ENCODE measurements around the gene KCNQ1. TPM values are rescaled to one million over a fixed set of nuclear protein-coding genes. Genes with fewer than 3 reads are reported as not detected.

KCNQ1 gene
- polyA plus RNA-seq, 1 of the 3 experiments (the other 2 are of a cell fraction): 0.05 TPM

- Histone ChIP-seq H3K79me2 (ENCODE audit: insufficient read depth) (no peaks in the 10 kb centered on the region), H3K9me2 (no peaks in the 10 kb centered on the region), H3K27ac (ENCODE audit: low read depth in 2 of 2, low read length in 1 of 2) (no peak overlapping the region), H3K4me2 (no peak overlapping the region), H3K36me3 (replicated peaks in 1 of 2; ENCODE audit: control insufficient read depth in 1 of 2, insufficient read depth in 2 of 2, low read length in 1 of 2) (no peaks in the 10 kb centered on the region), H3F3A (replicated peaks; ENCODE audit: insufficient read depth) (no peaks in the 10 kb centered on the region), H3K9ac (no peak overlapping the region), H2AFZ (ENCODE audit: low read depth) (no peak overlapping the region), H3K9me3 (0 out of 2 replicates have a peak, but pooled peaks cover 3% of the 10 kb centered on the region), H4K20me1 (ENCODE audit: insufficient read depth) (no peaks in the 10 kb centered on the region), H3K27me3 (ENCODE audit: insufficient read depth) (no peaks in the 10 kb centered on the region), H3K4me1 (ENCODE audit: control insufficient read depth in 1 of 2, insufficient read depth in 2 of 2, low read depth in 1 of 2, low read length in 1 of 2) (peaks cover 0 to 17% of the 10 kb centered on the region in 2 experiments; a peak in 1 of 4 replicates), H3K4me3 (ENCODE audit: low read depth in 2 of 2, low read length in 1 of 2) (no peak overlapping the region)
- 10% methylated on average over 4 of the region's 8 CpGs for WGBS (ENCODE audit: low lambda C conversion rate)
- POLR2A ChIA-PET: no interaction called here
- TF ChIP-seq EZH2phosphoT487 (IDR thresholded peaks at IDR 0.05; ENCODE audit: borderline replicate concordance, low read depth): no peak
- no peak for TF ChIP-seq JUND (IDR thresholded peaks at IDR 0.05)
- no peak for TF ChIP-seq POLR2AphosphoS5 (IDR thresholded peaks at IDR 0.05; ENCODE audit: low read depth, low read length)
- TF ChIP-seq EP300 (IDR thresholded peaks at IDR 0.05; ENCODE audit: borderline replicate concordance in 1 of 2, low read depth in 1 of 2, low read length in 1 of 2): no peak
- CTCF ChIA-PET: no interaction called here
- no peak for DNase-seq
These were observed 385.4 kb downstream of the KCNQ1 start for GRCh38 chr11:2830030-2830812.

DNA sequence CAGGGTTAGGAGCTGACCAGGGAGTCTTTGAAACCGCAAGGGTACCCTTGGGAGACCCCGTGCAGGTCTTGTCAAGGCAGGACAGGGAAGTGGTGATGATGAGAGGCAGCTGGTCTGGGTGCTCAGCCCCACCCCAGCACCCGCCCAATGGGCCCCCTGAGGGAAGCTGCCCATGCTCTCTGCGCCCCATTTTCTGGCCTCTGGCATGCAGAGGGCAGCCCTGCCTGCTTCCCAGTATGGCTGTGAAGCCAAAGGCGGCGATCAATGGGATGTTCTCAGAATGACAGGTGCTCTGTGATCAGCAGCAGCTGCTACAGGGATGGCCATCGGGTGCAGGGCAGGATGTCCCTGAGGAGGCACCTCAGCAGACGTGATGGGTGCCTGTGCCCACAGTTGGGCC lies 386.1 kb downstream of the KCNQ1 start:
- no peak for TF ChIP-seq TAF1 (IDR thresholded peaks at IDR 0.05; ENCODE audit: borderline replicate concordance, low read depth, low read length)
- no peak for TF ChIP-seq JUND (IDR thresholded peaks at IDR 0.05)
- TF ChIP-seq, protein P1, sequence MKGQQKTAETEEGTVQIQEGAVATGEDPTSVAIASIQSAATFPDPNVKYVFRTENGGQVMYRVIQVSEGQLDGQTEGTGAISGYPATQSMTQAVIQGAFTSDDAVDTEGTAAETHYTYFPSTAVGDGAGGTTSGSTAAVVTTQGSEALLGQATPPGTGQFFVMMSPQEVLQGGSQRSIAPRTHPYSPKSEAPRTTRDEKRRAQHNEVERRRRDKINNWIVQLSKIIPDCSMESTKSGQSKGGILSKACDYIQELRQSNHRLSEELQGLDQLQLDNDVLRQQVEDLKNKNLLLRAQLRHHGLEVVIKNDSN (IDR thresholded peaks at IDR 0.05; ENCODE audit: borderline replicate concordance, low read depth): no peak
- no peak for TF ChIP-seq MEF2A (IDR thresholded peaks at IDR 0.05; ENCODE audit: borderline replicate concordance, low read depth)
- no peak for TF ChIP-seq FOSL2 (IDR thresholded peaks at IDR 0.05; ENCODE audit: borderline replicate concordance, low read depth)
- no peak for TF ChIP-seq MXI1 (IDR thresholded peaks at IDR 0.05; ENCODE audit: low read depth, low read length)
- no peak for TF ChIP-seq EZH2phosphoT487 (IDR thresholded peaks at IDR 0.05; ENCODE audit: borderline replicate concordance, low read depth)
- TF ChIP-seq NRF1 (IDR thresholded peaks at IDR 0.05; ENCODE audit: low read depth, low read length): no peak
- TF ChIP-seq POLR2AphosphoS5 (IDR thresholded peaks at IDR 0.05; ENCODE audit: low read depth, low read length): no peak
- TF ChIP-seq ELF1 (IDR thresholded peaks at IDR 0.05): no peak
- TF ChIP-seq FOXJ3 (CRISPR knock-in tag; IDR thresholded peaks at IDR 0.05): no peak
- no peak for TF ChIP-seq RXRA (IDR thresholded peaks at IDR 0.05; ENCODE audit: borderline replicate concordance, low read depth)
- TF ChIP-seq, protein P2, sequence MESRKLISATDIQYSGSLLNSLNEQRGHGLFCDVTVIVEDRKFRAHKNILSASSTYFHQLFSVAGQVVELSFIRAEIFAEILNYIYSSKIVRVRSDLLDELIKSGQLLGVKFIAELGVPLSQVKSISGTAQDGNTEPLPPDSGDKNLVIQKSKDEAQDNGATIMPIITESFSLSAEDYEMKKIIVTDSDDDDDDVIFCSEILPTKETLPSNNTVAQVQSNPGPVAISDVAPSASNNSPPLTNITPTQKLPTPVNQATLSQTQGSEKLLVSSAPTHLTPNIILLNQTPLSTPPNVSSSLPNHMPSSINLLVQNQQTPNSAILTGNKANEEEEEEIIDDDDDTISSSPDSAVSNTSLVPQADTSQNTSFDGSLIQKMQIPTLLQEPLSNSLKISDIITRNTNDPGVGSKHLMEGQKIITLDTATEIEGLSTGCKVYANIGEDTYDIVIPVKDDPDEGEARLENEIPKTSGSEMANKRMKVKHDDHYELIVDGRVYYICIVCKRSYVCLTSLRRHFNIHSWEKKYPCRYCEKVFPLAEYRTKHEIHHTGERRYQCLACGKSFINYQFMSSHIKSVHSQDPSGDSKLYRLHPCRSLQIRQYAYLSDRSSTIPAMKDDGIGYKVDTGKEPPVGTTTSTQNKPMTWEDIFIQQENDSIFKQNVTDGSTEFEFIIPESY (IDR thresholded peaks at IDR 0.05; ENCODE audit: borderline replicate concordance, low read depth): no peak
- TF ChIP-seq SMC3 (IDR thresholded peaks at IDR 0.05; ENCODE audit: low read depth, low read length): no peak
- TF ChIP-seq PBX3 (IDR thresholded peaks at IDR 0.05): no peak
- TF ChIP-seq SIN3A (IDR thresholded peaks at IDR 0.05; ENCODE audit: borderline replicate concordance, low read depth, low read length): no peak
- no peak for TF ChIP-seq FOXM1 (IDR thresholded peaks at IDR 0.05; ENCODE audit: low read depth)
- no peak for TF ChIP-seq RFX5 (IDR thresholded peaks at IDR 0.05; ENCODE audit: low read length)
- no peak for TF ChIP-seq TEAD4 (IDR thresholded peaks at IDR 0.05; ENCODE audit: borderline replicate concordance, insufficient read depth)
- Histone ChIP-seq H3K79me2 (ENCODE audit: insufficient read depth) (no peaks in the 10 kb centered on the region), H3K27ac (ENCODE audit: low read depth in 2 of 2, low read length in 1 of 2) (no peak overlapping the region), H2AFZ (ENCODE audit: low read depth) (no peak overlapping the region), H3K4me2 (no peak overlapping the region), H3K9me2 (no peaks in the 10 kb centered on the region), H3K36me3 (replicated peaks in 1 of 2; ENCODE audit: control insufficient read depth in 1 of 2, insufficient read depth in 2 of 2, low read length in 1 of 2) (no peaks in the 10 kb centered on the region), H3F3A (replicated peaks; ENCODE audit: insufficient read depth) (no peaks in the 10 kb centered on the region), H4K20me1 (ENCODE audit: insufficient read depth) (no peaks in the 10 kb centered on the region), H3K4me3 (ENCODE audit: low read depth in 2 of 2, low read length in 1 of 2) (no peak overlapping the region), H3K9ac (no peak overlapping the region), H3K4me1 (ENCODE audit: control insufficient read depth in 1 of 2, insufficient read depth in 2 of 2, low read depth in 1 of 2, low read length in 1 of 2) (peaks cover 0 to 13% of the 10 kb centered on the region in 2 experiments; a peak in 1 of 4 replicates), H3K27me3 (ENCODE audit: insufficient read depth) (no peaks in the 10 kb centered on the region), H3K9me3 (0 out of 2 replicates have a peak, but pooled peaks cover 3% of the 10 kb centered on the region)
- POLR2A ChIA-PET: no interaction called here
- DNase-seq: no peak
- CTCF ChIA-PET: no interaction called here
- 36% methylated on average over 6 of the region's 8 CpGs for WGBS (ENCODE audit: low lambda C conversion rate)

Measured in SK-N-SH (cell line).